H9 (cell line): ENCODE measurements around the gene PRKAR2A. TPM values are rescaled to one million over a fixed set of nuclear protein-coding genes. Genes with fewer than 3 reads are reported as not detected.

Experiments used
- DNase-seq: peaks from one replicate; pipeline ENCODE4 v3.0.0-alpha.2; 2017
- H2AFZ ChIP-seq: one replicate; pipeline ENCODE4 v1.6.1; 2013; ENCODE audit warnings: mild to moderate bottlenecking, low read length, control low read depth, moderate library complexity
- H2AK5ac ChIP-seq: 2 replicates; pipeline ENCODE4 v1.6.1; 2013; ENCODE audit warnings: low read length, control low read depth, mixed read lengths; ENCODE audit not compliant: insufficient read length
- H2BK120ac ChIP-seq: one replicate; pipeline ENCODE4 v1.6.1; 2013; ENCODE audit warnings: low read depth, mild to moderate bottlenecking, low read length, control low read depth, inconsistent platforms; ENCODE audit not compliant: poor library complexity, severe bottlenecking
- H2BK12ac ChIP-seq: 2 replicates; pipeline ENCODE4 v1.6.1; 2013; ENCODE audit warnings: low read length, control low read depth, mixed read lengths, low read depth; ENCODE audit not compliant: insufficient read length
- H2BK15ac ChIP-seq: 2 replicates; pipeline ENCODE4 v1.6.1; 2013; ENCODE audit warnings: low read depth, low read length, control low read depth
- H2BK20ac ChIP-seq: one replicate; pipeline ENCODE4 v1.6.1; 2013; ENCODE audit warnings: low read depth, mild to moderate bottlenecking, low read length, control low read depth, inconsistent platforms; ENCODE audit not compliant: poor library complexity, severe bottlenecking
- H2BK5ac ChIP-seq: 2 replicates; pipeline ENCODE4 v1.6.1; 2013; ENCODE audit warnings: low read length, control low read depth, mixed read lengths; ENCODE audit not compliant: insufficient read length
- H3K14ac ChIP-seq: 2 replicates; pipeline ENCODE4 v1.6.1; 2013; ENCODE audit warnings: low read length, control low read depth; ENCODE audit not compliant: insufficient read depth
- H3K18ac ChIP-seq: 2 replicates; pipeline ENCODE4 v1.6.1; 2013; ENCODE audit warnings: low read depth, mild to moderate bottlenecking, mixed read lengths, low read length, control low read depth; ENCODE audit not compliant: insufficient read length
- H3K23ac ChIP-seq: 2 replicates; pipeline ENCODE4 v1.6.1; 2013; ENCODE audit warnings: low read length, control low read depth, mixed read lengths, low read depth; ENCODE audit not compliant: insufficient read length
- H3K23me2 ChIP-seq: 2 replicates; pipeline ENCODE4 v1.6.1; 2013; ENCODE audit warnings: low read depth, mild to moderate bottlenecking, mixed read lengths, low read length, control low read depth; ENCODE audit not compliant: insufficient read length, poor library complexity, severe bottlenecking
- H3K27ac ChIP-seq: 2 replicates; pipeline ENCODE4 v1.5.1; 2013; ENCODE audit warnings: low read length, control low read depth, mixed read lengths, low read depth; ENCODE audit not compliant: insufficient read length
- H3K27me3 ChIP-seq: 2 replicates; pipeline ENCODE4 v1.6.1; 2013; ENCODE audit warnings: low read length, control low read depth, inconsistent platforms; ENCODE audit not compliant: insufficient read depth
- H3K4ac ChIP-seq: 2 replicates; pipeline ENCODE4 v1.6.1; 2013; ENCODE audit warnings: low read depth, mild to moderate bottlenecking, control low read depth, inconsistent platforms, low read length, moderate library complexity
- H3K4me1 ChIP-seq: 2 replicates; pipeline ENCODE4 v1.6.1; 2013; ENCODE audit warnings: low read length, control low read depth, inconsistent platforms; ENCODE audit not compliant: insufficient read depth
- H3K4me2 ChIP-seq: 2 replicates; pipeline ENCODE4 v1.6.1; 2013; ENCODE audit warnings: low read length, control low read depth, mixed read lengths; ENCODE audit not compliant: insufficient read length, insufficient read depth
- H3K56ac ChIP-seq: 2 replicates; pipeline ENCODE4 v1.6.1; 2013; ENCODE audit warnings: low read depth, mild to moderate bottlenecking, mixed read lengths, low read length, control low read depth; ENCODE audit not compliant: insufficient read length
- H3K79me1 ChIP-seq: 2 replicates; pipeline ENCODE4 v1.6.1; 2013; ENCODE audit warnings: low read depth, mild to moderate bottlenecking, moderate library complexity, low read length, control low read depth, inconsistent platforms; ENCODE audit not compliant: insufficient read depth, poor library complexity, severe bottlenecking
- H3K79me2 ChIP-seq: 2 replicates; pipeline ENCODE4 v1.6.1; 2013; ENCODE audit warnings: low read length, control low read depth, inconsistent platforms; ENCODE audit not compliant: insufficient read depth
- H3K9ac ChIP-seq: 2 replicates; pipeline ENCODE4 v1.6.1; 2013; ENCODE audit warnings: low read length, control low read depth, mixed read lengths; ENCODE audit not compliant: insufficient read length; ENCODE audit errors: extremely low read depth
- H3K9me3 ChIP-seq: one replicate; pipeline ENCODE4 v1.6.1; 2013; ENCODE audit warnings: low read depth, low read length, inconsistent platforms; ENCODE audit not compliant: control insufficient read depth
- H3T11ph ChIP-seq: one replicate; pipeline ENCODE4 v1.6.1; 2013; ENCODE audit warnings: mild to moderate bottlenecking, low read length, control low read depth, inconsistent platforms
- H4K20me1 ChIP-seq: one replicate; pipeline ENCODE4 v1.6.1; 2013; ENCODE audit not compliant: control insufficient read depth, insufficient read length, insufficient read depth
- H4K5ac ChIP-seq: 2 replicates; pipeline ENCODE4 v1.6.1; 2013; ENCODE audit warnings: low read depth, mild to moderate bottlenecking, mixed read lengths, low read length, control low read depth; ENCODE audit not compliant: insufficient read length
- H4K8ac ChIP-seq: replicated peaks from 2 replicates; pipeline ENCODE4 v1.6.1; 2013; ENCODE audit warnings: low read length, control low read depth, mixed read lengths, low read depth; ENCODE audit not compliant: insufficient read length
- H4K91ac ChIP-seq: 2 replicates; pipeline ENCODE4 v1.6.1; 2013; ENCODE audit warnings: low read depth, mild to moderate bottlenecking, moderate library complexity, mixed read lengths, low read length, control low read depth; ENCODE audit not compliant: insufficient read length
- H3K27ac Mint-ChIP-seq, 3 experiments: 2 replicates in 2 of 3; 3 replicates in 1 of 3; pipeline ENCODE4 v1.8.0; 2020 to 2021; ENCODE audit warnings: mixed read lengths in 3 of 3, mild to moderate bottlenecking in 1 of 3, moderate library complexity in 1 of 3
- H3K27me3 Mint-ChIP-seq: 2 replicates; pipeline ENCODE4 v1.8.0; 2021; ENCODE audit warnings: low read depth, mild to moderate bottlenecking, moderate library complexity, mixed read lengths
- H3K36me3 Mint-ChIP-seq, 3 experiments: 2 replicates in 2 of 3; 3 replicates in 1 of 3; pipeline ENCODE4 v1.8.0; 2020 to 2021; ENCODE audit warnings: low read depth in 3 of 3, mixed read lengths in 3 of 3; ENCODE audit not compliant: insufficient read depth in 1 of 3
- H3K4me1 Mint-ChIP-seq, 2 experiments: 2 replicates each; pipeline ENCODE4 v1.8.0; 2020; ENCODE audit warnings: mixed read lengths in 2 of 2
- H3K4me3 Mint-ChIP-seq, 2 experiments: 2 replicates in 1 of 2; 3 replicates in 1 of 2; pipeline ENCODE4 v1.8.0; 2020 to 2021; ENCODE audit warnings: mild to moderate bottlenecking in 2 of 2, mixed read lengths in 2 of 2, moderate library complexity in 1 of 2
- H3K9me3 Mint-ChIP-seq, 2 experiments: 2 replicates in 1 of 2; 3 replicates in 1 of 2; pipeline ENCODE4 v1.8.0; 2020; ENCODE audit warnings: mild to moderate bottlenecking in 2 of 2, mixed read lengths in 2 of 2, moderate library complexity in 1 of 2
- CTCF ChIP-seq: fragments of 200-600 bp; sonication (generic); conservative IDR thresholded peaks from 3 replicates; pipeline ENCODE4 v1.8.0; 2021; ENCODE audit warnings: antibody characterized with exemption, mild to moderate bottlenecking
- WGBS: extraction: QIAGEN DNeasy Blood & Tissue Kit; methylation state at CpG from one replicate; pipeline ENCODE4 v1.1.7; 2013; ENCODE audit warnings: missing lambda C conversion rate, low lambda C conversion rate, mixed read lengths; ENCODE audit not compliant: insufficient read length; ENCODE audit errors: extremely low coverage; 5-methylcytosine and 5-hydroxymethylcytosine counted together
- total RNA-seq: library from RNA; stranded (reverse); gene quantifications from 2 replicates; pipeline ENCODE4 v1.2.1, GENCODE V29; 2021

PRKAR2A gene
- total RNA-seq, 1 experiment from 2014 or later: 39.1 TPM

DNA sequence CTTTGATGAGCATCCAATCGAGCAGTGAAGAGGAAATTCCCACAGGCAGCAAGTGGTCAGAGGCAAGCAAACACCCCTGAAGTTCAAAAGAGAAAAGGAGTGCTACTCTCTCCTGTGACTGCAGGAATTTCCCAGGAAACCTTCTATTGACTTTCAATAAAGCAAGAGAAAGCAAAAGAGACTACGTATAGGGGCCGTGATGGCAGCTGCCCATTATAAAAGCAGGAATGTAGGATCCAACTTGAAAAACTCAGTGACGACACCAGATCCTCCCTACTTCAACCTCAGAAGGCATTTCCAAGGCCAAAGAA lies 77.5 kb downstream of the PRKAR2A start:
- Histone ChIP-seq H3K27me3 (no peaks in the 10 kb centered on the region), H3K9me3 (no peaks in the 10 kb centered on the region), H2AK5ac (no peak overlapping the region), H3K4ac (no peak overlapping the region), H3K4me2 (no peak overlapping the region), H3K27ac (no peak overlapping the region), H2BK120ac (no peak overlapping the region), H4K91ac (no peak overlapping the region), H2BK5ac (no peak overlapping the region), H3K9ac (no peak overlapping the region), H3K79me2 (no peaks in the 10 kb centered on the region), H2BK12ac (no peak overlapping the region), H3K4me1 (no peaks in the 10 kb centered on the region), H3K56ac (no peak overlapping the region), H3T11ph (no peak overlapping the region), H3K23ac (no peak overlapping the region), H3K14ac (no peak overlapping the region), H4K5ac (no peak overlapping the region), H4K8ac (no peak overlapping the region), H3K23me2 (no peaks in the 10 kb centered on the region), H2BK15ac (no peak overlapping the region), H3K79me1 (no peaks in the 10 kb centered on the region), H2BK20ac (no peak overlapping the region), H4K20me1 (no peaks in the 10 kb centered on the region), H3K18ac (no peak overlapping the region), H2AFZ (no peak overlapping the region)
- Mint-ChIP-seq H3K36me3 (peaks cover 0 to 18% (median 4%) of the 10 kb centered on the region in 3 experiments; a peak in 3 of 7 replicates), H3K9me3 (no peaks in the 10 kb centered on the region), H3K4me3 (no peak overlapping the region), H3K27ac (peak overlapping the region in 2 of 3 experiments; percentile 37 to 39; a peak in 3 of 7 replicates), H3K4me1 (peaks cover 7 to 10% of the 10 kb centered on the region in 2 experiments), H3K27me3 (no peaks in the 10 kb centered on the region)
- WGBS: no CpG with 5 or more reads among the region's 4 CpGs
- no peak for DNase-seq
- no peak for TF ChIP-seq CTCF
